ENCODE results near the gene USP17L21.
"Not testable (repeated sequence)": the region's sequence is repeated elsewhere in the genome, so short reads cannot be mapped to it uniquely, and the experiment has no call there.

The USP17L21 gene

DNA sequence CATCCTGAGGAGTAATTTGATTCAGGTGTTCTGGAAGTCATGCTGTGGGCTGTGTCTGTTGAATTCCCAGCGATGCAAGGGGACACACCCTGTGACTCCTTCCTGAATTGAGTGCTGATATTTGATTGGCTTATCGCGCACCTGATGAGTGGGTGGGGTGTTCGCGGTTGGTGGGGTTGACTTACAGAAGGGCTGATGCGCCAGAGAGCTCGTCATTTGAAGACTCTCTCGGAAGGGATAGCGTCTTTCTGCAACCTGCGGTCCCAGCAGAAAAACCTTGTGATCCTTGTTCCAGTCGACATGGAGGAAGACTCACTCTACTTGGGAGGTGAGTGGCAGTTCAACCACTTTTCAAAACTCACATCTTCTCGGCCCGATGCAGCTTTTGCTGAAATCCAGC lies at the start of gene USP17L21:
Gene USP17L21, plus strand, starts transcription at position 301 of the 400 bp plus-strand sequence. Its CDS starts 0 bp downstream, at position 301.
- H3K9ac ChIP-seq (ENCODE audit: insufficient read length, low read depth); H3K36me3 ChIP-seq (ENCODE audit: insufficient read depth, insufficient read length, low read length); H3K27me3 ChIP-seq (ENCODE audit: insufficient read depth, insufficient read length); H3K4me3 ChIP-seq (ENCODE audit: insufficient read length, low read depth); H3K9me3 ChIP-seq (ENCODE audit: insufficient read depth, low read length); DNase-seq (ENCODE audit: low read depth, low spot score); H3K4me1 ChIP-seq (ENCODE audit: insufficient read depth, insufficient read length): not testable (repeated sequence)

GRCh38 chr4:9214701-9215100 lies 48.0 kb upstream of the USP17L21 start:
- DNase-seq (ENCODE audit: low read depth, low spot score); H3K9me3 ChIP-seq (ENCODE audit: insufficient read depth, low read length); H3K4me3 ChIP-seq (ENCODE audit: insufficient read length, low read depth); H3K36me3 ChIP-seq (ENCODE audit: insufficient read depth, insufficient read length, low read length); H3K4me1 ChIP-seq (ENCODE audit: insufficient read depth, insufficient read length); H3K27me3 ChIP-seq (ENCODE audit: insufficient read depth, insufficient read length); H3K9ac ChIP-seq (ENCODE audit: insufficient read length, low read depth): not testable (repeated sequence)

- H3K9me3 ChIP-seq (ENCODE audit: insufficient read depth, low read length); H3K4me1 ChIP-seq (ENCODE audit: insufficient read depth, insufficient read length); H3K9ac ChIP-seq (ENCODE audit: insufficient read length, low read depth); DNase-seq (ENCODE audit: low read depth, low spot score); H3K36me3 ChIP-seq (ENCODE audit: insufficient read depth, insufficient read length, low read length); H3K4me3 ChIP-seq (ENCODE audit: insufficient read length, low read depth); H3K27me3 ChIP-seq (ENCODE audit: insufficient read depth, insufficient read length): not testable (repeated sequence)
Observed at GRCh38 chr4:9215105-9215504, 47.6 kb upstream of the USP17L21 start, which contains the start of gene USP17L11. USP17L11 (plus strand) TSS chr4:9215405; CDS start chr4:9215405, 0 bp downstream.

DNA sequence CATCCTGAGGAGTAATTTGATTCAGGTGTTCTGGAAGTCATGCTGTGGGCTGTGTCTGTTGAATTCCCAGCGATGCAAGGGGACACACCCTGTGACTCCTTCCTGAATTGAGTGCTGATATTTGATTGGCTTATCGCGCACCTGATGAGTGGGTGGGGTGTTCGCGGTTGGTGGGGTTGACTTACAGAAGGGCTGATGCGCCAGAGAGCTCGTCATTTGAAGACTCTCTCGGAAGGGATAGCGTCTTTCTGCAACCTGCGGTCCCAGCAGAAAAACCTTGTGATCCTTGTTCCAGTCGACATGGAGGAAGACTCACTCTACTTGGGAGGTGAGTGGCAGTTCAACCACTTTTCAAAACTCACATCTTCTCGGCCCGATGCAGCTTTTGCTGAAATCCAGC lies 42.8 kb upstream of the USP17L21 start, which contains the start of gene USP17L12:
Gene USP17L12, plus strand, starts transcription at position 301 of the 400 bp plus-strand sequence. Its CDS starts 0 bp downstream, at position 301.
- H3K4me3 ChIP-seq (ENCODE audit: insufficient read length, low read depth); DNase-seq (ENCODE audit: low read depth, low spot score): not testable (repeated sequence)

GRCh38 chr4:9224596-9224995 lies 38.1 kb upstream of the USP17L21 start, which contains the start of gene USP17L13:
USP17L13 (plus strand) TSS chr4:9224896; CDS start chr4:9224896, 0 bp downstream.
- DNase-seq (ENCODE audit: low read depth, low spot score); H3K9ac ChIP-seq (ENCODE audit: insufficient read length, low read depth): not testable (repeated sequence)

More for the DNA sequence above, 42.8 kb upstream of the USP17L21 start, which contains the start of gene USP17L12:
- not testable (repeated sequence) for H3K9ac ChIP-seq (ENCODE audit: insufficient read length, low read depth); H3K9me3 ChIP-seq (ENCODE audit: insufficient read depth, low read length); H3K4me1 ChIP-seq (ENCODE audit: insufficient read depth, insufficient read length); H3K27me3 ChIP-seq (ENCODE audit: insufficient read depth, insufficient read length); H3K36me3 ChIP-seq (ENCODE audit: insufficient read depth, insufficient read length, low read length)

DNA sequence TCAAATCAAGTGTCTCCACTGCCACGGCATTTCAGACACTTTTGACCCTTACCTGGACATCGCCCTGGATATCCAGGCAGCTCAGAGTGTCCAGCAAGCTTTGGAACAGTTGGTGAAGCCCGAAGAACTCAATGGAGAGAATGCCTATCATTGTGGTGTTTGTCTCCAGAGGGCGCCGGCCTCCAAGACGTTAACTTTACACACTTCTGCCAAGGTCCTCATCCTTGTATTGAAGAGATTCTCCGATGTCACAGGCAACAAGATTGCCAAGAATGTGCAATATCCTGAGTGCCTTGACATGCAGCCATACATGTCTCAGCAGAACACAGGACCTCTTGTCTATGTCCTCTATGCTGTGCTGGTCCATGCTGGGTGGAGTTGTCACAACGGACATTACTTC lies 32.4 kb upstream of the USP17L21 start:
- not testable (repeated sequence) for H3K9ac ChIP-seq (ENCODE audit: insufficient read length, low read depth); H3K4me3 ChIP-seq (ENCODE audit: insufficient read length, low read depth); H3K36me3 ChIP-seq (ENCODE audit: insufficient read depth, insufficient read length, low read length); H3K4me1 ChIP-seq (ENCODE audit: insufficient read depth, insufficient read length); DNase-seq (ENCODE audit: low read depth, low spot score); H3K27me3 ChIP-seq (ENCODE audit: insufficient read depth, insufficient read length); H3K9me3 ChIP-seq (ENCODE audit: insufficient read depth, low read length)

More at GRCh38 chr4:9224596-9224995, 38.1 kb upstream of the USP17L21 start, which contains the start of gene USP17L13:
- not testable (repeated sequence) for H3K4me3 ChIP-seq (ENCODE audit: insufficient read length, low read depth); H3K27me3 ChIP-seq (ENCODE audit: insufficient read depth, insufficient read length); H3K9me3 ChIP-seq (ENCODE audit: insufficient read depth, low read length); H3K36me3 ChIP-seq (ENCODE audit: insufficient read depth, insufficient read length, low read length); H3K4me1 ChIP-seq (ENCODE audit: insufficient read depth, insufficient read length)

DNA sequence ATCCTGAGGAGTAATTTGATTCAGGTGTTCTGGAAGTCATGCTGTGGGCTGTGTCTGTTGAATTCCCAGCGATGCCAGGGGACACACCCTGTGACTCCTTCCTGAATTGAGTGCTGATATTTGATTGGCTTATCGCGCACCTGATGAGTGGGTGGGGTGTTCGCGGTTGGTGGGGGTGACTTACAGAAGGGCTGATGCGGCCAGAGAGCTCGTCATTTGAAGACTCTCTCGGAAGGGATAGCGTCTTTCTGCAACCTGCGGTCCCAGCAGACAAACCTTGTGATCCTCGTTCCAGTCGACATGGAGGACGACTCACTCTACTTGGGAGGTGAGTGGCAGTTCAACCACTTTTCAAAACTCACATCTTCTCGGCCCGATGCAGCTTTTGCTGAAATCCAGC lies 28.6 kb upstream of the USP17L21 start, which contains the start of gene USP17L15:
Gene USP17L15, plus strand, starts transcription at position 301 of the 400 bp plus-strand sequence. Its CDS starts 0 bp downstream, at position 301.
- H3K9ac ChIP-seq (ENCODE audit: insufficient read length, low read depth); H3K27me3 ChIP-seq (ENCODE audit: insufficient read depth, insufficient read length); H3K36me3 ChIP-seq (ENCODE audit: insufficient read depth, insufficient read length, low read length); DNase-seq (ENCODE audit: low read depth, low spot score); H3K9me3 ChIP-seq (ENCODE audit: insufficient read depth, low read length); H3K4me1 ChIP-seq (ENCODE audit: insufficient read depth, insufficient read length); H3K4me3 ChIP-seq (ENCODE audit: insufficient read length, low read depth): not testable (repeated sequence)

DNA sequence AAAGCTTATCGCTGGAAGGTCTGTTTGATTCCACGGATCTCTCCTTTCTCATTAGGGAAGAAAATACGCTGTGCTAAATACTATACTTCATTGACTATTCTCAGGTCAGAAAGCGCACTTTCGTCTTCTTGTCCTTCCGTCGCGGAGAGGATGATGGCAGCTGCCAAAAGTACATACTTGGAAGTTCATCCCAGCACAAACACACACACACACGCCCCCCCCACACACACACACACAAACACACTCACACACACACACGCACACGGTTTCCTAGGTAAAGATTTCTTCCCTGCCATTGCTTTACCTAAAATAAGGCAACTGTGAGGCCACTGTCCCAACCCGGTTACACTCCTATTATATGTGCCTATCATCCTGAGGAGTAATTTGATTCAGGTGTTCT lies 24.2 kb upstream of the USP17L21 start:
- H3K27me3 ChIP-seq (ENCODE audit: insufficient read depth, insufficient read length); H3K9me3 ChIP-seq (ENCODE audit: insufficient read depth, low read length); H3K36me3 ChIP-seq (ENCODE audit: insufficient read depth, insufficient read length, low read length); H3K9ac ChIP-seq (ENCODE audit: insufficient read length, low read depth); H3K4me1 ChIP-seq (ENCODE audit: insufficient read depth, insufficient read length); DNase-seq (ENCODE audit: low read depth, low spot score); H3K4me3 ChIP-seq (ENCODE audit: insufficient read length, low read depth): not testable (repeated sequence)

GRCh38 chr4:9243579-9243978 lies 19.1 kb upstream of the USP17L21 start, which contains the start of gene USP17L17:
USP17L17 (plus strand) TSS chr4:9243879; CDS start chr4:9243879, 0 bp downstream.
- not testable (repeated sequence) for H3K36me3 ChIP-seq (ENCODE audit: insufficient read depth, insufficient read length, low read length); H3K27me3 ChIP-seq (ENCODE audit: insufficient read depth, insufficient read length); H3K9ac ChIP-seq (ENCODE audit: insufficient read length, low read depth); DNase-seq (ENCODE audit: low read depth, low spot score); H3K4me3 ChIP-seq (ENCODE audit: insufficient read length, low read depth); H3K4me1 ChIP-seq (ENCODE audit: insufficient read depth, insufficient read length); H3K9me3 ChIP-seq (ENCODE audit: insufficient read depth, low read length)

GRCh38 chr4:9247953-9248680 lies 14.6 kb upstream of the USP17L21 start, which contains the start of gene USP17L18:
USP17L18 (plus strand) TSS chr4:9248630; CDS start chr4:9248630, 0 bp downstream.
- not testable (repeated sequence) for H3K36me3 ChIP-seq (ENCODE audit: insufficient read depth, insufficient read length, low read length); H3K9me3 ChIP-seq (ENCODE audit: insufficient read depth, low read length); DNase-seq (ENCODE audit: low read depth, low spot score); H3K9ac ChIP-seq (ENCODE audit: insufficient read length, low read depth); H3K4me1 ChIP-seq (ENCODE audit: insufficient read depth, insufficient read length); H3K27me3 ChIP-seq (ENCODE audit: insufficient read depth, insufficient read length); H3K4me3 ChIP-seq (ENCODE audit: insufficient read length, low read depth)

DNA sequence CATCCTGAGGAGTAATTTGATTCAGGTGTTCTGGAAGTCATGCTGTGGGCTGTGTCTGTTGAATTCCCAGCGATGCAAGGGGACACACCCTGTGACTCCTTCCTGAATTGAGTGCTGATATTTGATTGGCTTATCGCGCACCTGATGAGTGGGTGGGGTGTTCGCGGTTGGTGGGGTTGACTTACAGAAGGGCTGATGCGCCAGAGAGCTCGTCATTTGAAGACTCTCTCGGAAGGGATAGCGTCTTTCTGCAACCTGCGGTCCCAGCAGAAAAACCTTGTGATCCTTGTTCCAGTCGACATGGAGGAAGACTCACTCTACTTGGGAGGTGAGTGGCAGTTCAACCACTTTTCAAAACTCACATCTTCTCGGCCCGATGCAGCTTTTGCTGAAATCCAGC lies 9.6 kb upstream of the USP17L21 start, which contains the start of gene USP17L19:
Gene USP17L19, plus strand, starts transcription at position 301 of the 400 bp plus-strand sequence. Its CDS starts 0 bp downstream, at position 301.
- not testable (repeated sequence) for H3K36me3 ChIP-seq (ENCODE audit: insufficient read depth, insufficient read length, low read length); H3K9ac ChIP-seq (ENCODE audit: insufficient read length, low read depth); DNase-seq (ENCODE audit: low read depth, low spot score); H3K27me3 ChIP-seq (ENCODE audit: insufficient read depth, insufficient read length); H3K4me3 ChIP-seq (ENCODE audit: insufficient read length, low read depth); H3K9me3 ChIP-seq (ENCODE audit: insufficient read depth, low read length); H3K4me1 ChIP-seq (ENCODE audit: insufficient read depth, insufficient read length)

GRCh38 chr4:9257824-9258223 lies 4.8 kb upstream of the USP17L21 start, which contains the start of gene USP17L20:
USP17L20 (plus strand) TSS chr4:9258124; CDS start chr4:9258124, 0 bp downstream.
- not testable (repeated sequence) for H3K4me3 ChIP-seq (ENCODE audit: insufficient read length, low read depth); H3K9me3 ChIP-seq (ENCODE audit: insufficient read depth, low read length); H3K9ac ChIP-seq (ENCODE audit: insufficient read length, low read depth); DNase-seq (ENCODE audit: low read depth, low spot score); H3K4me1 ChIP-seq (ENCODE audit: insufficient read depth, insufficient read length); H3K27me3 ChIP-seq (ENCODE audit: insufficient read depth, insufficient read length); H3K36me3 ChIP-seq (ENCODE audit: insufficient read depth, insufficient read length, low read length)
